Measurements from ENCODE around the gene PDE4A. TPM values are rescaled to one million over a fixed set of nuclear protein-coding genes. Genes with fewer than 3 reads are reported as not detected.
"Not testable (repeated sequence)": the region's sequence is repeated elsewhere in the genome, so short reads cannot be mapped to it uniquely, and the experiment has no call there.

PDE4A gene
- total RNA-seq, 1 donor: 5.1 TPM

GRCh38 chr19:10378124-10378523 is 42.2 kb upstream of the PDE4A start:
- peaks cover 12% of the 10 kb centered on the region for H3K79me2 ChIP-seq (ENCODE audit: insufficient read depth, low read length)
- no peak overlapping the region for H2AFZ ChIP-seq (ENCODE audit: low read length)
- DNase-seq (ENCODE audit: insufficient read length, low spot score, missing footprints): peak; percentile 48
- H3K4me3 ChIP-seq (ENCODE audit: insufficient read depth, low read length): no peak overlapping the region
- no peak for TF ChIP-seq CTCF (IDR thresholded peaks at IDR 0.05; ENCODE audit: extremely low read depth, low read depth, low read length)
- H3K4me2 ChIP-seq (ENCODE audit: insufficient read depth, low read length): no peak overlapping the region
- peaks cover 22% of the 10 kb centered on the region for H3K36me3 ChIP-seq (ENCODE audit: insufficient read depth, low read length)
- peaks cover 9% of the 10 kb centered on the region for H3K4me1 ChIP-seq (ENCODE audit: insufficient read depth, low read length)
- no peaks in the 10 kb centered on the region for H3K9me3 ChIP-seq (ENCODE audit: low read depth, low read length)
- H3K27me3 ChIP-seq (ENCODE audit: insufficient read depth, low read length): no peaks in the 10 kb centered on the region
- H4K20me1 ChIP-seq (ENCODE audit: insufficient read depth, low read length): no peaks in the 10 kb centered on the region
- no peak overlapping the region for H3K27ac ChIP-seq (ENCODE audit: low read depth, low read length)

GRCh38 chr19:10379880-10380312 is 40.4 kb upstream of the PDE4A start:
- Histone ChIP-seq H3K36me3 (ENCODE audit: insufficient read depth, low read length) (peaks cover 19% of the 10 kb centered on the region), H2AFZ (ENCODE audit: low read length) (peak overlapping the region; percentile 90), H3K27me3 (ENCODE audit: insufficient read depth, low read length) (no peaks in the 10 kb centered on the region), H3K27ac (ENCODE audit: low read depth, low read length) (peak overlapping the region; percentile 53), H3K9me3 (ENCODE audit: low read depth, low read length) (no peaks in the 10 kb centered on the region), H3K4me2 (ENCODE audit: insufficient read depth, low read length) (peak overlapping the region; percentile 73), H3K4me3 (ENCODE audit: insufficient read depth, low read length) (peak overlapping the region; percentile 85), H3K4me1 (ENCODE audit: insufficient read depth, low read length) (peaks cover 9% of the 10 kb centered on the region), H3K79me2 (ENCODE audit: insufficient read depth, low read length) (peaks cover 12% of the 10 kb centered on the region), H4K20me1 (ENCODE audit: insufficient read depth, low read length) (no peaks in the 10 kb centered on the region)
- DNase-seq (ENCODE audit: insufficient read length, low spot score, missing footprints): peak; percentile 72
- TF ChIP-seq CTCF (IDR thresholded peaks at IDR 0.05; ENCODE audit: extremely low read depth, low read depth, low read length): no peak

DNA sequence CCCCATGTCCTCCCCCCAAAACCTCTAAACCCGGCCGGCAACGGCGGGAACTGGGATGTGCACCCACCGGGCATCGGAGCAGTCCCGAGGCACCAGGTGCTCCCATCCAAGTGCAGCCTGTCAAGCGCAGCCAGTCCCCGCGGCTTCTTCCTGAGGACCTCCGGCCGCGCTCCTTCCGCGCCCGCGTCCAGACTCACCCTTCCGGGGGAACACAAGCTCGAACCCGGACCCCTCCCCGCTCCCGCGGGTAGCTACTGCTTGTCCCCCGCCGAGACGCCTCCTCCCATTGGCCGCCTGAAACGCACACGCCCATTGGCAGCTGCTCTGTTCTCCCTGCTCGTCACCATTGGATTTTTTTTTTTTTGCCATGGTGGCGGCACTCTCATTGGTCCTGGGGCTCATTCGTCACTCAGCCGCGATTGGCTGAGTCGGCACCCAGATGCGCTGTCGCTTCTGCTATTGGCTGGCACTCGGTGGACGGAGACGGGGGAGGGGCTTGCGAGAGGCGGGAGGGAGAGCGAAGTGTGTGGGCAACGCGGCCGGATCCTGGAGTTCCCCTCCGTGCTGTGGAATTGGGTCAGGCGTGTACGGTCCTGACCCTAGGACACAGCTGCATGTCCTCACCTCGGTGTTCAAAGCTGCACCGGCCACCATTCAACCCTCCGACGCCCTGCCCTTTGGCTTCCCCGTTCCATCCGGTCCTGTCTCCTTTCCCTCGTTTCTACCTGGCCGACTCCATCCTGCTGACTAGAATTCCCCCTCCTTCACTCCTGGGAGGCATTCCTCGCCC is 39.8 kb upstream of the PDE4A start, which contains the start of gene TYK2:
TYK2 (minus strand) TSS at position 260 of the 790 bp plus-strand sequence. CDS start 2,166 bp downstream, outside the sequence.
- H3K36me3 ChIP-seq (ENCODE audit: insufficient read depth, low read length): peaks cover 13% of the 10 kb centered on the region
- H3K27me3 ChIP-seq (ENCODE audit: insufficient read depth, low read length): no peaks in the 10 kb centered on the region
- H3K4me3 ChIP-seq (ENCODE audit: insufficient read depth, low read length): peak within 1 kb of the TSS; percentile 85
- DNase-seq (ENCODE audit: insufficient read length, low spot score, missing footprints): peak; percentile 100
- H3K79me2 ChIP-seq (ENCODE audit: insufficient read depth, low read length): peaks cover 12% of the 10 kb centered on the region
- H3K27ac ChIP-seq (ENCODE audit: low read depth, low read length): peak within 1 kb of the TSS; percentile 53
- H2AFZ ChIP-seq (ENCODE audit: low read length): peak within 1 kb of the TSS; percentile 96
- no peak for TF ChIP-seq CTCF (IDR thresholded peaks at IDR 0.05; ENCODE audit: extremely low read depth, low read depth, low read length)
- H3K4me2 ChIP-seq (ENCODE audit: insufficient read depth, low read length): peak within 1 kb of the TSS; percentile 82
- no peaks in the 10 kb centered on the region for H4K20me1 ChIP-seq (ENCODE audit: insufficient read depth, low read length)
- peaks cover 9% of the 10 kb centered on the region for H3K4me1 ChIP-seq (ENCODE audit: insufficient read depth, low read length)
- no peaks in the 10 kb centered on the region for H3K9me3 ChIP-seq (ENCODE audit: low read depth, low read length)

- peaks cover 12% of the 10 kb centered on the region for H3K79me2 ChIP-seq (ENCODE audit: insufficient read depth, low read length)
- H3K27ac ChIP-seq (ENCODE audit: low read depth, low read length); H4K20me1 ChIP-seq (ENCODE audit: insufficient read depth, low read length); H3K27me3 ChIP-seq (ENCODE audit: insufficient read depth, low read length); H3K4me1 ChIP-seq (ENCODE audit: insufficient read depth, low read length); H3K36me3 ChIP-seq (ENCODE audit: insufficient read depth, low read length); H2AFZ ChIP-seq (ENCODE audit: low read length); DNase-seq (ENCODE audit: insufficient read length, low spot score, missing footprints); H3K9me3 ChIP-seq (ENCODE audit: low read depth, low read length); H3K4me2 ChIP-seq (ENCODE audit: insufficient read depth, low read length); H3K4me3 ChIP-seq (ENCODE audit: insufficient read depth, low read length): not testable (repeated sequence)
Observed at GRCh38 chr19:10383223-10383499, 37.2 kb upstream of the PDE4A start.

Measured in osteoblast (primary cell).